GM12875 (cell line): ENCODE results near the gene FMN2.

Experiments used
- H3K4me3 ChIP-seq: one replicate; pipeline ENCODE4 v1.5.1; 2011; ENCODE audit warnings: low read depth, low read length, control low read depth
- TF ChIP-seq, protein P1 (sequence below): IDR thresholded peaks from 2 replicates; pipeline ENCODE4 v1.5.1; 2011; ENCODE audit warnings: low read depth, mild to moderate bottlenecking, control low read depth, inconsistent platforms, low read length, moderate library complexity, borderline replicate concordance; ENCODE audit not compliant: insufficient read depth

The FMN2 gene

DNA sequence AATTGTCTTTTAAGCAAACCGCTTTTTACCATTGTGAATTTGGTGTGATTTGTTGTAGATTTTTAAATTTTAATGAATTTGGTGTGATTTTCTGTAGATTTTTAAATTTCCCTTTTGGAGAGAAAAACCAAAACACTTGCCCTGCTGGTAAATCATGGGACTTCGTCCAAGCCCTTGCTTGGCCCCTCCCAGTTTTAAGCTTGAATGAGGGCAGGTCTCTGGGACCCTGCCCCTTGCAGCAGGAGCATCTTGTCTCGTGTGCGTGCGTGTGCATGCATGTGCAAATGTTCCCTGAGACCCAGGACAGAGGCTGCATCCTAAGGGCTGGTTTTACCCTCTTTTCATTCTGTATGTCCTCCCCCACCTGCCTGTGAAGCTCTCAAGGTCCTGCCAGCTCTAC lies 271.6 kb downstream of the FMN2 start:
- TF ChIP-seq, protein P1, sequence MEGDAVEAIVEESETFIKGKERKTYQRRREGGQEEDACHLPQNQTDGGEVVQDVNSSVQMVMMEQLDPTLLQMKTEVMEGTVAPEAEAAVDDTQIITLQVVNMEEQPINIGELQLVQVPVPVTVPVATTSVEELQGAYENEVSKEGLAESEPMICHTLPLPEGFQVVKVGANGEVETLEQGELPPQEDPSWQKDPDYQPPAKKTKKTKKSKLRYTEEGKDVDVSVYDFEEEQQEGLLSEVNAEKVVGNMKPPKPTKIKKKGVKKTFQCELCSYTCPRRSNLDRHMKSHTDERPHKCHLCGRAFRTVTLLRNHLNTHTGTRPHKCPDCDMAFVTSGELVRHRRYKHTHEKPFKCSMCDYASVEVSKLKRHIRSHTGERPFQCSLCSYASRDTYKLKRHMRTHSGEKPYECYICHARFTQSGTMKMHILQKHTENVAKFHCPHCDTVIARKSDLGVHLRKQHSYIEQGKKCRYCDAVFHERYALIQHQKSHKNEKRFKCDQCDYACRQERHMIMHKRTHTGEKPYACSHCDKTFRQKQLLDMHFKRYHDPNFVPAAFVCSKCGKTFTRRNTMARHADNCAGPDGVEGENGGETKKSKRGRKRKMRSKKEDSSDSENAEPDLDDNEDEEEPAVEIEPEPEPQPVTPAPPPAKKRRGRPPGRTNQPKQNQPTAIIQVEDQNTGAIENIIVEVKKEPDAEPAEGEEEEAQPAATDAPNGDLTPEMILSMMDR, result no peak
- H3K4me3 ChIP-seq, result no peak overlapping the region

DNA sequence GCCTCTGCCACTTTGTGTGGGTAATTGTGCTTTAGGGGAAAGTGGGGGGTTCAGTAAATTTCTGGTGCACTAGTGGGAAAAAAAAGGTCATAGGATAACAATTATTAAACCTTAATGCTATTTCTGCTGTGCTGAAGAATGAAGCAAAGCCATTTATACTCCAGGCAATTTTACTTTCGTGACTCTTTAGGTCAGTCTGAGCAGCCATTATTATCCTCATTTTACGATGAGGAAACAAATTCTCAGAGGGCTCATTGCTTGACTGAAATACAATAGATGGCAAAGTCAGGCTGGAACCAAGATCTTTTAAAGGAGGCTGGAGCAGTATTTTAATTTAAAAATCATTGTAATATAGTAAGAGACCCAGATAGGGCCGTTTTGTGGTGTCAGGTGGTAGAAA lies 272.2 kb downstream of the FMN2 start:
- no peak overlapping the region for H3K4me3 ChIP-seq
- TF ChIP-seq, protein P1, result no peak

DNA sequence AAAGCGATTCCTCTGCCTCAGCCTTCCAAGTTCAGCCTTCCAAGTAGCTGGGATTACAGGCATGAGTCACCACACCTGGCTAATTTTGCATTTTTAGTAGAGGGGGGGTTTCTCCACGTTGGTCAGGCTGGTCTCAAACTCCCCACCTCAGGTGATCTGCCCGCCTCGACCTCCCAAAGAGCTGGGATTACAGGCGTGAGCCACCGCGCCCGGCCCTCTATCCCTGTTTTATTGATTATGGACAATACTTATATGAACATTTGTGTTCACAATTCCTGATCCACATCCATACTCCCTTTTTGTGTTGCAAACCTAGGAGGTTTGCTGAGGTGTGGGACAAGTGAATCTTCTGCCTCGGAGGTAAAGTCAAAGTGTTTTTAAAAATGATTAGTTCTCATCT lies 275.0 kb downstream of the FMN2 start:
- no peak overlapping the region for H3K4me3 ChIP-seq

DNA sequence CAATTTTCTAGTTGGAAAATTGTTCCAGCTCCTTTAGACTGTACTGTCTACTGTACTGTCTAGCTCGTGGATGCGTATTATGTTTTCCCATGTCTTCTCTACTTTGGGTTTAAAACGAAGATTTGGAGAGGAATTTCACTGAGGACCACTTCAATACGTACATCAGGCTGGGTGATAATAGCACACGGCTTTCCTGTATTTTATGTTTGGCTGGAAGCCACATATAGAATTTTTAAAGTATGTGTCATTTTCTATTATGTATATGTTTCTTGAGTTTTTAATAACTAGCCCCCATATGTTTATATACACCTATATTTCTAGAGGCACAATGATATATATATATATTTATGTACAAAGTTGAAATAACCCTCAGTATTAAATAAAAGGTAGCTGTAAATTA lies 293.9 kb downstream of the FMN2 start:
- TF ChIP-seq, protein P1, result no peak

More for the DNA sequence above, 275.0 kb downstream of the FMN2 start:
- TF ChIP-seq, protein P1, result no peak

DNA sequence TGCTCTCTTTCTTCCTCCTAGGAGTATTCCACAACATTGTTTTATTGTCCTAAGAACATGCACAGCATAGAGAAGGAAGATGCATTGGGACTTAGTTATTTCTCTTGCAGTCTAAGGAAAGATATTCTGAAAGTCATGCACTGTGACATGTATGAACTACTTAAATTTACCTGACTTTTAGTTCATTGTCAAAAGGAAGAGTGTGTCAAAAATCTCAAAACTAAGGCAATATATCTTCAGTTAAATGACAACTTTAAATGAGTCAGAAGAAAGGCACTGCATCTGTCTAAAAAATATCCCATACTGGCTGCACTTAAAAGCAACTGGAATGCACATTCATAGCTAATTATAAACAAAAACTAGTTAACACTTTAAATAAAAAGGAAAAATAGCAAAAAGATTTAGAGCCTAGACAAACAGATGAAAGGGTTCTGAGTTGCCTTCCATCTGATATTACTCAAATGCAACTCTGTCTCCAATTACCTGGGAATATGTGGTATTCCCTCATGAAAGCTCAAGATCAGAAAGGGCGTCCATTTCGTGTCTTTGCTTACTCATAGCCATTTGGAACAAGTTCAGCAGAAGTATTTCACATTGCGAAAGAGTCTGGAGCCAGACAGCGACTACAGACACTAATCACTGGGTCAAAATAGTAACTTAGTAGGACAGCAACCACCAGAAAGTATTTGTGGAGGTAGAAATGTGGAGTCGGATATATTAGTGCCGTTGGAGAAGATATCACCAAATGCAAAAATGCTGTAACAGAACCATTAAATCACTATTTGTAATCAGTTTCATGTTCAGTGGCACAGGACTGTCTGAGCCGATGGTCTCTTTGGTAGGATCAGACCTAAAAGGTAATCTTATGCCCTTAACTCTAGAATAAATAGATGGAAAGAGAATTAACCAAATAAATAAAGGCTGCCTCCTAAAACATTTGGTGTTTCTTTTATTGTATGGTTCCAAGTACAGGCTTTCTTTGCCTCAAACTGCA lies 294.6 kb downstream of the FMN2 start:
- TF ChIP-seq, protein P1, result no peak
- no peak overlapping the region for H3K4me3 ChIP-seq

More for the DNA sequence above, 293.9 kb downstream of the FMN2 start:
- no peak overlapping the region for H3K4me3 ChIP-seq

DNA sequence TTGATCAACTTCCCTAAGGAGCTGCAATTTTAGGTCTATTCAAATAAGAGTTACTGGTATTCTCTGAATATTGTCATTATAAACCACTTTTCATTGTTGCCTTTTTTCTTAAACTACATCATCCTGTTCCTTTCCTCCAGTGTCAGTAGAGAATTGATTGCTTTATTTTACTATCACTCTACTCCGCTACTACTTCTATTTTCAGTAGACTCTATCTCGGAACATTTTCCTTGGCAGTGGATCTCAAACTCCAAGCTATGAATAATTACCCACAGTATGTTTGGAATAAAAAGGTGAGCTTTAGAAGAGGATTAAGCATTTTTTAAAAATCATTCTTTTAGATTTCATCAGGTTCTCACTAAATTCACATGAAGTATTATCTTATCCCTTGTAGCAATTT lies 295.4 kb downstream of the FMN2 start:
- H3K4me3 ChIP-seq, result no peak overlapping the region
- TF ChIP-seq, protein P1, result no peak
